AG10803 (cell line): Measurements from ENCODE around the gene SPANXN2.

ENCODE experiments used
- DNase-seq: peaks from one replicate; pipeline ENCODE4 v3.0.0; 2010; ENCODE audit warnings: low read depth
- H3K4me3 ChIP-seq: 2 replicates; pipeline ENCODE4 v1.5.1; 2011; ENCODE audit warnings: mild to moderate bottlenecking, low read length, control low read depth
- CTCF ChIP-seq: conservative IDR thresholded peaks from 2 replicates; pipeline ENCODE4 v1.5.1; 2011; ENCODE audit warnings: mild to moderate bottlenecking, low read length, control low read depth, inconsistent platforms

Gene SPANXN2

DNA sequence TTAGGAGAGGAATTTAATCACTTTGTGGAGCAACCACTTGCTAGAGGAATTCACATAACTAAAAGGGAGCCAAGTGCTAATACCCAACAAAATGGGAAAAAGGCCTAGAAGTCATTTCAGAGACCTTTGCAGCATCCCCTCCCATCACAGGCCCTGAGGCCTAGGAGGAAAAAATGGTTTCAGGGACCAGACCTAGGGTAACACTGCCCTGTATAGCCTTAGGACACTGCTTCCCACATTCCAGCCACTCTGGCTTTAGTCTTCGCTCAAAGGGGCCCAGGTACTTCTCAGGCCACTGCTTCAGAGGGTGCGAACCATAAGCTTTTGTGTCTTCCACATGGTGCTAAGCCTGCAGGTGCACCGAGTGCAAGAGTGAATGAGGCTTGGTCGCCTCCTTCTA lies 19.1 kb downstream of the SPANXN2 start:
- DNase-seq: no peak
- TF ChIP-seq CTCF: no peak
- no peak overlapping the region for H3K4me3 ChIP-seq

- TF ChIP-seq CTCF: no peak
- no peak overlapping the region for H3K4me3 ChIP-seq
- DNase-seq: no peak
These were observed 25.7 kb downstream of the SPANXN2 start for GRCh38 chrX:143694885-143695284.

DNA sequence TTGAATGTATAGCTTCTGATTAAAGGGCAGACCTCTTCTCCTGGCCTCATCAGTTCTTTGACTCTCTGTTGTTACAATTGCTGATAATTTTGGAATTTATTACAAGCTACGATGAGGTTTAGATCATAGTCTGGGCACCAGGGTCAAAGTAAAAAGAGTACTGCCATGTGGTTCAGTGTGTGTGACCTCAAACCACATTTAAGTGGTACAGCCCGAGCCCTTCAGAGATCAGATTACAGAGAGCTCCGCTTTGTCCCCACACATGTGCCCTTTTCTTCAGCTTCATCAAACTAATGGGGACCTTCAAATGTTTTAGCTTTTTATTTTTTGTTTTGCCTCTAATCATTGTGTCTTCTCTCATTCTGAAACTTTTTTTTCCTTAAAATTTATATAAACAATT lies 37.1 kb downstream of the SPANXN2 start:
- no peak for TF ChIP-seq CTCF
- no peak for DNase-seq
- H3K4me3 ChIP-seq: no peak overlapping the region

- DNase-seq: no peak
- no peak for TF ChIP-seq CTCF
- no peak overlapping the region for H3K4me3 ChIP-seq
These were observed 45.6 kb downstream of the SPANXN2 start for GRCh38 chrX:143674926-143675325.

DNA sequence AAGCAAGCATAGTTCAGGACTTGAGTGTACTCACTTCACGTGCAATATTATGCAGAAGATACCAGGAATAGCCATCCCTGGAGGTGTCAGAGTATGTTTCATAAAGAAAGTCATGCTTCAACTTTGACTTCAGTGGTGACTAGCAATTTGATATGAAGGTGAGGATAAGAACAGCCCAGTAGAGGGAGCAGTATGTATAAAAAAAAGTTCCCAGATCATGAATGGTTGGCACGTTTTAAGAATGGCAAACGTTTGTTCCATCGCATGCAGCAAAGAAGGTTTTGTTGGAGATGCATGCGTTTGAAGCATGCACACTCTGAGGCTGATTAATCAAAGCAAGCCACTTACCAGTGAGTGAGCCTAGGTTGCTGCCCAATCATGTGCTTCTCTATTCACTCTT lies 51.2 kb downstream of the SPANXN2 start:
- no peak; the same call in 1 of the 2 replicates for TF ChIP-seq CTCF
- no peak for DNase-seq
- H3K4me3 ChIP-seq: no peak overlapping the region

DNA sequence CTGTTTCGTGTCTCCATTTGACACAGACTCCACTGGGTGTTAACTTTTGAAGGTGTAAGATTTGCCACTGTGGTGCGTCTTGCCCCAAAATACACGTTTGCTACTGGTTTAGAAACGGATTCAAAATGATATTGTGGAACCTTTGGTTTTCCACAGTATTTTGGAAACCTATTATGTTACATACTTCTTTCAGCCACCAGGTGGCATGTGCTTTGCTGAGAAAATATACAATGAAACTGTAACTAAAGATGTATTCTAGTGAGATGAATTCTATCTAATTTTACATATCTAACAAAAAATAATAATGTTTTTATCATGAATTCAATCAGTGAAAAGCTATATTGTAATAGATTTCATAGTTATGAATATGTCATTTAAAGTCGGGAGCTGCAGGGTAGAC lies 56.2 kb downstream of the SPANXN2 start:
- TF ChIP-seq CTCF: peak; percentile 59
- H3K4me3 ChIP-seq: no peak overlapping the region
- peak; percentile 9 for DNase-seq

GRCh38 chrX:143663755-143664154 lies 56.8 kb downstream of the SPANXN2 start:
- H3K4me3 ChIP-seq: no peak overlapping the region
- no peak for TF ChIP-seq CTCF

More at GRCh38 chrX:143663755-143664154, 56.8 kb downstream of the SPANXN2 start:
- no peak for DNase-seq
